GM12892 (cell line): ENCODE data around the gene PAPPA.

Experiments used
- POLR2A ChIP-seq: IDR thresholded peaks from 2 replicates; pipeline ENCODE4 v1.6.1; 2011; ENCODE audit warnings: low read depth, low read length, control low read depth
- POLR2AphosphoS5 ChIP-seq: IDR thresholded peaks from 2 replicates; pipeline ENCODE4 v1.6.1; 2011; ENCODE audit warnings: low read depth, low read length, control low read depth
- TAF1 ChIP-seq: IDR thresholded peaks from 2 replicates; pipeline ENCODE4 v1.6.1; 2011; ENCODE audit warnings: low read depth, mild to moderate bottlenecking, control low read depth, low read length, borderline replicate concordance

- TF ChIP-seq POLR2AphosphoS5 (no peak), POLR2A (no peak), TAF1 (no peak)
Observed at GRCh38 chr9:116267021-116267420, 113.4 kb downstream of the PAPPA start.
